NCI-H2029 (cell line): ENCODE measurements around the gene BCKDHA.
"Not testable (repeated sequence)": the region's sequence is repeated elsewhere in the genome, so short reads cannot be mapped to it uniquely, and the experiment has no call there.

Experiments
- DNase-seq: peaks from one replicate; lab custom pipeline; 2025; lab: John Stamatoyannopoulos, UW

BCKDHA gene

GRCh38 chr19:41405776-41406175, 8.2 kb downstream of the BCKDHA start:
- no peak for DNase-seq

GRCh38 chr19:41407271-41407670, 9.7 kb downstream of the BCKDHA start:
- peak; percentile 57 for DNase-seq

GRCh38 chr19:41408256-41408655, 10.6 kb downstream of the BCKDHA start:
- DNase-seq, result no peak

GRCh38 chr19:41408846-41409245, 11.2 kb downstream of the BCKDHA start:
- DNase-seq, result not testable (repeated sequence)

GRCh38 chr19:41409288-41409687, 11.7 kb downstream of the BCKDHA start:
- DNase-seq, result peak; percentile 89

GRCh38 chr19:41410336-41411054, 12.9 kb downstream of the BCKDHA start:
- no peak for DNase-seq

GRCh38 chr19:41411100-41411967, 13.7 kb downstream of the BCKDHA start:
- DNase-seq, result no peak

GRCh38 chr19:41411968-41412265, 14.3 kb downstream of the BCKDHA start:
- DNase-seq, result no peak

- no peak for DNase-seq
Observed at GRCh38 chr19:41412953-41413352, 15.3 kb downstream of the BCKDHA start.

GRCh38 chr19:41413947-41414346, 16.3 kb downstream of the BCKDHA start:
- no peak for DNase-seq

- DNase-seq, result no peak
Observed at GRCh38 chr19:41414461-41414860, 16.8 kb downstream of the BCKDHA start.

- DNase-seq, result peak; percentile 97
Observed at GRCh38 chr19:41415154-41415571, 17.5 kb downstream of the BCKDHA start.

GRCh38 chr19:41416194-41416674, 18.6 kb downstream of the BCKDHA start:
- peak; percentile 97 for DNase-seq

- peak; percentile 85 for DNase-seq
Observed at GRCh38 chr19:41420101-41420880, 22.7 kb downstream of the BCKDHA start.

GRCh38 chr19:41421314-41421713, 23.7 kb downstream of the BCKDHA start:
- peak; percentile 86 for DNase-seq

GRCh38 chr19:41421973-41422372, 24.4 kb downstream of the BCKDHA start:
- DNase-seq, result no peak

GRCh38 chr19:41422456-41422855, 24.8 kb downstream of the BCKDHA start:
- no peak for DNase-seq

GRCh38 chr19:41422955-41423354, 25.3 kb downstream of the BCKDHA start:
- no peak for DNase-seq

GRCh38 chr19:41424335-41425173, 26.9 kb downstream of the BCKDHA start:
- DNase-seq, result no peak

- DNase-seq, result no peak
Observed at GRCh38 chr19:41425174-41426115, 27.8 kb downstream of the BCKDHA start.
